Measurements from ENCODE around the gene ABHD17C. TPM values are rescaled to one million over a fixed set of nuclear protein-coding genes. Genes with fewer than 3 reads are reported as not detected.

ABHD17C gene
- total and polyA plus RNA-seq, 2 donors (not counting 3 experiments of a cell fraction or from before 2014, with no cell fraction given), result 5.9 to 10.9 TPM

DNA sequence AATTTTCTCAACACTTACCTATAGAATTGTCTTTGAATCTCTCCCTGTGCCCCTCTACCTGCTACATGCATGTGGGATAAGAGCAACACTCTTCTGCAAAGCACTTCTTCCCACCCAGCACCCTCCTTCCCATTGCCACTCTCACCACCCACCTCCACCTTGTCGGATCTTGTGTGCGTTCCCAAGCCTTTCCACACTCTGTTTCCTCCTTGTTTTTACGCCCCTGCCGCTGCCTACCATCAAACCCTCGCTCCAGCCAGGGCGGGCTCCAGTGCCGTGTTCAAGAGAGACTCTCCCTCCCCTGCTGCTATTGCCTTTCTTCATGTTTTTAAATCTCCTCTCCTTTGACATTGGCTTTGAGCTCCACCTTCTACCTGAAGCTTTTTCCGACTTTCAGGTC lies 40.2 kb downstream of the ABHD17C start:
- no peak overlapping the region for H2AFZ ChIP-seq (ENCODE audit: low read depth, low read length)
- dilution Hi-C loops (cut with MboI; ENCODE audit: extremely low pct_ligation_motif_present, low sequenced_read_pairs), result no loop called here
- H3K27ac ChIP-seq (ENCODE audit: insufficient read depth, low read depth, low read length), result no peak overlapping the region
- no peak for DNase-seq (ENCODE audit: low read depth, low spot score)
- H3K9me3 ChIP-seq (replicated peaks; ENCODE audit: control insufficient read depth, insufficient read depth, low read length), result no peaks in the 10 kb centered on the region
- BruUV-seq (replicated peaks), result no TSS peak
- H3K4me2 ChIP-seq (ENCODE audit: insufficient read depth, low read length), result no peak overlapping the region
- H3K27me3 ChIP-seq (ENCODE audit: control insufficient read depth in 2 of 2, insufficient read depth in 2 of 2, low read length in 2 of 2), result no peaks in the 10 kb centered on the region
- FAIRE-seq, result no peak
- no peaks in the 10 kb centered on the region for H3K36me3 ChIP-seq (ENCODE audit: control insufficient read depth in 2 of 2, extremely low read depth in 1 of 2, insufficient read depth in 2 of 2, low read length in 2 of 2)
- peaks cover 17% of the 10 kb centered on the region for H3K79me2 ChIP-seq (ENCODE audit: control insufficient read depth, insufficient read depth, low read length)
- ChIA-PET POLR2A (no interaction called here), CTCF (interaction anchor here (1.3 kb wide), 1 partner anchor 42 kb away, joined by 3 read pairs; no protein-coding TSS in a partner anchor)
- H3K4me1 ChIP-seq (ENCODE audit: control insufficient read depth, extremely low read depth, insufficient read depth, low read length), result no peaks in the 10 kb centered on the region
- no peaks in the 10 kb centered on the region for H4K20me1 ChIP-seq (replicated peaks; ENCODE audit: control insufficient read depth, extremely low read depth, insufficient read depth, low read length)
- H3K4me3 ChIP-seq (replicated peaks in 1 of 3; ENCODE audit: insufficient read depth in 1 of 3, low read depth in 1 of 3, low read length in 3 of 3), result no peak overlapping the region
- no peak overlapping the region for H3K9ac ChIP-seq (replicated peaks; ENCODE audit: extremely low read depth, insufficient read depth, low read length)
- H3K9me1 ChIP-seq (replicated peaks; ENCODE audit: control insufficient read depth, extremely low read depth, insufficient read depth, low read length), result no peaks in the 10 kb centered on the region
- intact Hi-C loops (cut with micrococcal nuclease), result no loop called here
- TF ChIP-seq POLR2AphosphoS5 (IDR thresholded peaks at IDR 0.05; ENCODE audit: insufficient read depth, low read depth, low read length), result no peak
- TF ChIP-seq, protein P1, sequence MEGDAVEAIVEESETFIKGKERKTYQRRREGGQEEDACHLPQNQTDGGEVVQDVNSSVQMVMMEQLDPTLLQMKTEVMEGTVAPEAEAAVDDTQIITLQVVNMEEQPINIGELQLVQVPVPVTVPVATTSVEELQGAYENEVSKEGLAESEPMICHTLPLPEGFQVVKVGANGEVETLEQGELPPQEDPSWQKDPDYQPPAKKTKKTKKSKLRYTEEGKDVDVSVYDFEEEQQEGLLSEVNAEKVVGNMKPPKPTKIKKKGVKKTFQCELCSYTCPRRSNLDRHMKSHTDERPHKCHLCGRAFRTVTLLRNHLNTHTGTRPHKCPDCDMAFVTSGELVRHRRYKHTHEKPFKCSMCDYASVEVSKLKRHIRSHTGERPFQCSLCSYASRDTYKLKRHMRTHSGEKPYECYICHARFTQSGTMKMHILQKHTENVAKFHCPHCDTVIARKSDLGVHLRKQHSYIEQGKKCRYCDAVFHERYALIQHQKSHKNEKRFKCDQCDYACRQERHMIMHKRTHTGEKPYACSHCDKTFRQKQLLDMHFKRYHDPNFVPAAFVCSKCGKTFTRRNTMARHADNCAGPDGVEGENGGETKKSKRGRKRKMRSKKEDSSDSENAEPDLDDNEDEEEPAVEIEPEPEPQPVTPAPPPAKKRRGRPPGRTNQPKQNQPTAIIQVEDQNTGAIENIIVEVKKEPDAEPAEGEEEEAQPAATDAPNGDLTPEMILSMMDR (IDR thresholded peaks at IDR 0.05; ENCODE audit: extremely low read depth in 1 of 2, insufficient read depth in 1 of 2, low read depth in 1 of 2, low read length in 2 of 2), result no peak
- TF ChIP-seq, protein P2, sequence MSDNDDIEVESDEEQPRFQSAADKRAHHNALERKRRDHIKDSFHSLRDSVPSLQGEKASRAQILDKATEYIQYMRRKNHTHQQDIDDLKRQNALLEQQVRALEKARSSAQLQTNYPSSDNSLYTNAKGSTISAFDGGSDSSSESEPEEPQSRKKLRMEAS (IDR thresholded peaks at IDR 0.05; ENCODE audit: insufficient read depth, insufficient read length), result no peak
- no peak for TF ChIP-seq POLR2A (IDR thresholded peaks at IDR 0.05; ENCODE audit: low read depth, low read length)
- TF ChIP-seq MYC (IDR thresholded peaks at IDR 0.05; ENCODE audit: low read depth, low read length), result no peak
- no peak for TF ChIP-seq FOS (IDR thresholded peaks at IDR 0.05; ENCODE audit: borderline replicate concordance, insufficient read depth, low read length)
- TF ChIP-seq GATA2 (IDR thresholded peaks at IDR 0.05; ENCODE audit: insufficient read depth, insufficient read length, low read depth, low read length), result no peak
- TF ChIP-seq EZH2 (IDR thresholded peaks at IDR 0.05; ENCODE audit: borderline replicate concordance, low read depth, low read length, severe bottlenecking), result no peak
- TF ChIP-seq JUN (IDR thresholded peaks at IDR 0.05; ENCODE audit: borderline replicate concordance, insufficient read depth, insufficient read length, low read depth), result no peak

Measured in endothelial cell of umbilical vein (primary cell).